ENCODE data around the gene TGM1. TPM values are rescaled to one million over a fixed set of nuclear protein-coding genes. Genes with fewer than 3 reads are reported as not detected.

TGM1 gene
- total and polyA plus RNA-seq, 4 donors: 0.52 to 5.7 (median 1.1) TPM

DNA sequence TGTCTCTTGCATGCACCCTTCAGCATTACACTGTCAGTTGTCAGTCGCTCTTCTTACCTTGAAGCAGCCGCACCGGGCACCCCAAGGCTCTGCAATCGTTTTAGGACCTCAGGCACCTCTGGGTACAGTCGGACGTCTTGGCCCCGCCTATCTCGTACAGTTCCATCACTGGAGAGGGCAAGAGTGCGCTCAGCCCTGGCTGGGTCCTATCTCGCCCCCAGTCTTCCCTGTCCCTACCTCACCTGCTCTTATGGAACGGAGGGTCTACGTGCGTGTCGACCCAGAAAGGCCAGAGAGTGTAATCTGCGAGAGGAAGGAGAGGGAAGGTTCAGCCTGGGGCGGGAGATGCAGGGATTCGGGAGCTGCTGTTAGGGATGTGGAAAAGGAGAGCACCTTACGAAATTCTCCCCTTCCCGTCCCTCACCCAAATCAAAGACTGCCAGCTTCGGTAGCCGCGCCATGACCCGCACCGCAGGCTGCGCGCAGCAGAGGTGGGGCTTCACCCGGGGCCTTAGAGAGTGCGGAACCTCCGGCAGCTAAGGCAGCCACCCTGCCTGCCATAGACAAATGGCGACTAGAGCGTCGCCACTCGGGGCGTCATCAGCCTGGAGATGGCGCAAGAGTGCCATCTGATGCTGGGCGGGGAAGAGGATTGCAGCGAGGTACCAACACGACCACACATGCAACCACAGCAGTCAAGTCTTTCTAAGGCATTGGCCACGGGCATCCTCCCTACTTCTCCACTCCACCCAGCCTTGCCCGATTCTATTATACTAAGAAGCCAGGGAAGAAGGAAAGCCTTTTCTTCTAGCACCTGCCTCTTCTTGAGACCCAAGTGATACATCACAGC is 47.3 kb downstream of the TGM1 start, which contains the start of gene MDP1:
MDP1 (minus strand) TSS at position 572 of the 850 bp plus-strand sequence; CDS start at position 461, 111 bp downstream.
- DNase-seq (peak; percentile 92 to 93), ATAC-seq (ENCODE audit: low FRiP score) (peak; percentile 91)
- intact Hi-C loops (cut with DNase I): no loop called here
- no peaks in the 10 kb centered on the region for H3K9me3 ChIP-seq (ENCODE audit: control insufficient read depth, low read length)
- H3K4me3 ChIP-seq (ENCODE audit: low read length in 2 of 2): peak within 1 kb of the TSS; percentile 51 to 61
- no peaks in the 10 kb centered on the region for H3K36me3 ChIP-seq (ENCODE audit: control insufficient read depth in 1 of 2, insufficient read depth in 2 of 2, low read length in 1 of 2)
- no peaks in the 10 kb centered on the region for H3K4me1 ChIP-seq (ENCODE audit: control insufficient read depth in 1 of 2, insufficient read depth in 2 of 2, low read length in 2 of 2)
- H3K27me3 ChIP-seq (ENCODE audit: control insufficient read depth in 1 of 2, insufficient read depth in 2 of 2, low read length in 1 of 2): no peaks in the 10 kb centered on the region
- H3K27ac ChIP-seq (ENCODE audit: low read depth in 1 of 2, low read length in 2 of 2): peak within 1 kb of the TSS; percentile 49 to 92
- 0% methylated on average over 40 of the region's 40 CpGs for WGBS, 2 donors

DNA sequence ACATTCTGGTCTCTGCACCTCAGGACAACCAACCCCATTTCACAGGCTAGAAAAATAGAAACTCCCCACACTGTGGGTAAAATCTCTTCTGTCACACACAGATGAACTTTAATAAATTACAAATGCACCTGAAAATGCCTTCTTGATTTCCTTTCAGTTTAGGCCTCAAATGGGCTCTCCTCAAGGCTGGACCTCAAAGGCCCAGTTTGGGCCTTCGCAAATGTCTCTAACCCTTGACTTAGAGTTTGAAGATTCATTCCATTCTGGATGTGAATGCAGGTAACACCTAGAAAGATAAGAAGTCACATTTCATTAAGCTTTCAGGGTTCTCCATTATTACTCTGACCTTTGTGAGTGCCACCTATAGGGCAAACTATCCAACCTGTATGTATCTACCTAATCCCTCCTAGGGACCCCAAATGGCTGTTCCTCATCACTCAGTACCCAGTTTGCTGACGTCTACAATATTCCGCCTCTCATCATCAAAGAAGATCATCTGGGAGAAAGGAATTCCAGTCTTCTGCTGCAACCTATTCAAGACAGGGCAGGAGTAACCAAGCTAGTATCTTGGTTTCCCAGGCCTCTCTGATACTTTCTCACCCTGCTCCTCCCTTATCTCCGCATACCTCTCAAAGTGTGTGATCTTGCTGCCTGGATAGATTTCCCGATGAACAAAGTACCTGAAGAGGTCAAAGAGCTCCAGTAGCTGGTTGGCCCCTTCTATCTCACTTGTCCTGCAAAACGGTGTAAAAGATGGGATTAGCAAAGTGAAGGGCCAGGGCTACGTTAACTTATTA is 48.9 kb downstream of the TGM1 start:
- no peak for ATAC-seq (ENCODE audit: low FRiP score)
- Histone ChIP-seq H3K36me3 (ENCODE audit: control insufficient read depth in 1 of 2, insufficient read depth in 2 of 2, low read length in 1 of 2) (peaks cover 0 to 3% of the 10 kb centered on the region in 2 donors), H3K4me1 (ENCODE audit: control insufficient read depth in 1 of 2, insufficient read depth in 2 of 2, low read length in 2 of 2) (no peaks in the 10 kb centered on the region), H3K27ac (ENCODE audit: low read depth in 1 of 2, low read length in 2 of 2) (peak overlapping the region; percentile 29 to 93), H3K9me3 (ENCODE audit: control insufficient read depth, low read length) (no peaks in the 10 kb centered on the region), H3K4me3 (ENCODE audit: low read length in 2 of 2) (no peak overlapping the region), H3K27me3 (ENCODE audit: control insufficient read depth in 1 of 2, insufficient read depth in 2 of 2, low read length in 1 of 2) (no peaks in the 10 kb centered on the region)
- 86 to 92% methylated on average over 7 of the region's 7 CpGs for WGBS, 2 donors
- intact Hi-C loops (cut with DNase I): no loop called here
- DNase-seq: no peak

DNA sequence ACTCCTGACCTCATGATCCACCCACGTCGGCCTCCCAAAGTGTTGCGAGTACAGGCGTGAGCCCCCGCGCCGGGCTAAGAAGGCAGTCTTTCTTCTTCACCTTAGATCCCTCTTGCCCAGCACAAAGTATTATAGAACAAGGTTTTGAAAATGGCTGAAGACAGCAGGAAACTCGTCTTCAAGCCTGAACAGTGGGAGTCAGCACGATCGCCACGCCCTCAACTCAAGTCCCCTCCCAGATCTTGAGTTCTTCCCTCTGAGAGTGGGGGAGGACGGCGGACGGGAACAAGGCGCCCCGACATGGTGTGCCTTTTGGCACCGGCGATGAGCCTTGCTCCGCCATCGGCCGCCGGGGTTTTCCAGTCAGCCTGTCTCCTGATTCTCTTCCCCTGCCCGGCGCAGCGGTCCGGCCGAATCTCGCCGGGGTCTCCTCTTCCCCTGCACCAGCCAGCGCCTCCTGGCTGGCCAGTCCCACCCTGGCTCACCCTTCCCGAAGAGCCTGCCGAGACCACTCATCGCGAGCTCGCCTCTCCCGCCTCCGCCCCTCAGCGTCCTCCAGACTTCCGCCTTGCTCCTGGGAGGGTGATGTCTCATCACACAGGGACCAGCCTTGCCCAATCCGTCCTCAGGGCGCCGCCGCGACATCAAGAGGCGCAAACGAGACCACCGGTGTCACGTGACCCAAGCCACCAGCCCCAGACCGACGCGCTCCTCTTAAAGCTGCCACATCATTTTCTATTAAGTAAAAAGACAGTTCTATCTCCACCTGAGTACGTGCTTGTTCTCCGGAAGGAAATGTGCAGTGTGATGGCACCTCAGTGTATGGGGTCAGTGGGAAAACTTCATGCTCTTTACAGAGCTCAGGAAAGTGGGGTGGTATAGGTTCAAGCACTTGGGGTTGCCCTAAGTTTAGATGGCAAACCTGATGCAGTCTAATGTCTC is 49.8 kb downstream of the TGM1 start, which contains the start of gene CHMP4A:
CHMP4A (minus strand) TSS at position 565 of the 942 bp plus-strand sequence; CDS start at position 516, 49 bp downstream.
- intact Hi-C loops (cut with DNase I): no loop called here
- H3K36me3 ChIP-seq (ENCODE audit: control insufficient read depth in 1 of 2, insufficient read depth in 2 of 2, low read length in 1 of 2): peaks cover 0 to 3% of the 10 kb centered on the region in 2 donors
- 0 to 1% methylated on average over 53 of the region's 53 CpGs for WGBS, 2 donors
- H3K27ac ChIP-seq (ENCODE audit: low read depth in 1 of 2, low read length in 2 of 2): peak within 1 kb of the TSS; percentile 29 to 93
- no peaks in the 10 kb centered on the region for H3K4me1 ChIP-seq (ENCODE audit: control insufficient read depth in 1 of 2, insufficient read depth in 2 of 2, low read length in 2 of 2)
- peak; percentile 99 for DNase-seq
- peak; percentile 95 for ATAC-seq (ENCODE audit: low FRiP score)
- H3K9me3 ChIP-seq (ENCODE audit: control insufficient read depth, low read length): no peaks in the 10 kb centered on the region
- H3K4me3 ChIP-seq (ENCODE audit: low read length in 2 of 2): peak within 1 kb of the TSS; percentile 46 to 62
- H3K27me3 ChIP-seq (ENCODE audit: control insufficient read depth in 1 of 2, insufficient read depth in 2 of 2, low read length in 1 of 2): no peaks in the 10 kb centered on the region

DNA sequence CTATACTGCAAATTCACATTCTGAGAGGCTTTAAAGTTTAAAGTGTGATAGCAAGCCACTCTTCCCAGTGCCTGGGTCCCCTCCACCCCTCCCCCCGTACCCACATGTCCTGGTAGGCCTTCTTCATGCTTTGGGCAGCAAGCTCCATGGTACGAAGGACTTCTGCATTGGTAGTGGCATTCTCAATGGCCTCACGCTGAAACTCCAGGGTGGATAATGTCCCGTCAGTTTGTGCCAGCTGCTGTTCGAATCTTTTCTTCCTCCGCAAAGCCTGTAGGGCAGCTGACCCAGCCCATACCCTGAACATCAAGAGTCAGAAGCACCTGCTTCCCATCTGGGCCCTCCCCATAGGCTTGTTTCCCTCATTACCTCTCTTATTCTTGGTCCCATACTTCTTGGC is 51.7 kb downstream of the TGM1 start:
- intact Hi-C loops (cut with DNase I): no loop called here
- Histone ChIP-seq H3K9me3 (ENCODE audit: control insufficient read depth, low read length) (no peaks in the 10 kb centered on the region), H3K4me1 (ENCODE audit: control insufficient read depth in 1 of 2, insufficient read depth in 2 of 2, low read length in 2 of 2) (no peaks in the 10 kb centered on the region), H3K4me3 (ENCODE audit: low read length in 2 of 2) (no peak overlapping the region), H3K27ac (ENCODE audit: low read depth in 1 of 2, low read length in 2 of 2) (no peak overlapping the region), H3K36me3 (ENCODE audit: control insufficient read depth in 1 of 2, insufficient read depth in 2 of 2, low read length in 1 of 2) (peaks cover 0 to 3% of the 10 kb centered on the region in 2 donors), H3K27me3 (ENCODE audit: control insufficient read depth in 1 of 2, insufficient read depth in 2 of 2, low read length in 1 of 2) (no peaks in the 10 kb centered on the region)
- DNase-seq: no peak
- no peak for ATAC-seq (ENCODE audit: low FRiP score)
- WGBS, 2 donors: 86 to 91% methylated on average over 6 of the region's 6 CpGs

DNA sequence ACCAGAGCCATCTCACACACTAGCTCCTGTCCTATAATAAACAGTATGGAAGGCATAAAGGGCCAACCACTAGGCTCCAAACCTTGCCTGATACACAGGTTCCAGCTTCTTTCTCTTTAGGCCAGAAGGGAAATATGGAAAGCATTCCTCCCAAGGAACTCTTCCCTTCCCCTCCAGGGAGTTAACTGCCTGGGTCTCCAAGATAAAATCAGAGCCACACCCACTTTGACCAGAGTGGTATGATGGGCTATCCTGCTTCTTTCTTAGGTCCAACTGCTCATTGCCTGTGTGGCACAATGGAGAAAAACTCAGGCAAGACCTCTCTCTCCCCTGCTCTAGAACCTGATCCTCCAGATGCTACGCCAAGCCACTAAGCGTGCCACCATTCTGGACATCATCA is 55.4 kb downstream of the TGM1 start:
- no peak overlapping the region for H3K4me3 ChIP-seq (ENCODE audit: low read length in 2 of 2)
- no peaks in the 10 kb centered on the region for H3K9me3 ChIP-seq (ENCODE audit: control insufficient read depth, low read length)
- H3K27me3 ChIP-seq (ENCODE audit: control insufficient read depth in 1 of 2, insufficient read depth in 2 of 2, low read length in 1 of 2): no peaks in the 10 kb centered on the region
- WGBS, 2 donors: 97 to 98% methylated on average over 2 of the region's 2 CpGs
- no peak overlapping the region for H3K27ac ChIP-seq (ENCODE audit: low read depth in 1 of 2, low read length in 2 of 2)
- ATAC-seq (ENCODE audit: low FRiP score) (no peak), DNase-seq (no peak)
- peaks cover 2 to 5% of the 10 kb centered on the region in 2 donors for H3K36me3 ChIP-seq (ENCODE audit: control insufficient read depth in 1 of 2, insufficient read depth in 2 of 2, low read length in 1 of 2)
- no peaks in the 10 kb centered on the region for H3K4me1 ChIP-seq (ENCODE audit: control insufficient read depth in 1 of 2, insufficient read depth in 2 of 2, low read length in 2 of 2)
- intact Hi-C loops (cut with DNase I): no loop called here

DNA sequence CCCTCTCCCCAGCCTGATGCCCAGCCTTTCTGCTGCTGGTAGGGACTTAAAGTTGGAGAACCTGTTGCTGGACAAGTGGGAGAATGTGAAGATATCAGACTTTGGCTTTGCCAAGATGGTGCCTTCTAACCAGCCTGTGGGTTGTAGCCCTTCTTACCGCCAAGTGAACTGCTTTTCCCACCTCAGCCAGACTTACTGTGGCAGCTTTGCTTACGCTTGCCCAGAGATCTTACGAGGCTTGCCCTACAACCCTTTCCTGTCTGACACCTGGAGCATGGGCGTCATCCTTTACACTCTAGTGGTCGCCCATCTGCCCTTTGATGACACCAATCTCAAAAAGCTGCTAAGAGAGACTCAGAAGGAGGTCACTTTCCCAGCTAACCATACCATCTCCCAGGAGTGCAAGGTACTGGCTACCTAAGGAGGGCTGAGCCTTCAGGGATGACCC is 55.8 kb downstream of the TGM1 start:
- DNase-seq: no peak
- intact Hi-C loops (cut with DNase I): no loop called here
- ATAC-seq (ENCODE audit: low FRiP score): no peak

DNA sequence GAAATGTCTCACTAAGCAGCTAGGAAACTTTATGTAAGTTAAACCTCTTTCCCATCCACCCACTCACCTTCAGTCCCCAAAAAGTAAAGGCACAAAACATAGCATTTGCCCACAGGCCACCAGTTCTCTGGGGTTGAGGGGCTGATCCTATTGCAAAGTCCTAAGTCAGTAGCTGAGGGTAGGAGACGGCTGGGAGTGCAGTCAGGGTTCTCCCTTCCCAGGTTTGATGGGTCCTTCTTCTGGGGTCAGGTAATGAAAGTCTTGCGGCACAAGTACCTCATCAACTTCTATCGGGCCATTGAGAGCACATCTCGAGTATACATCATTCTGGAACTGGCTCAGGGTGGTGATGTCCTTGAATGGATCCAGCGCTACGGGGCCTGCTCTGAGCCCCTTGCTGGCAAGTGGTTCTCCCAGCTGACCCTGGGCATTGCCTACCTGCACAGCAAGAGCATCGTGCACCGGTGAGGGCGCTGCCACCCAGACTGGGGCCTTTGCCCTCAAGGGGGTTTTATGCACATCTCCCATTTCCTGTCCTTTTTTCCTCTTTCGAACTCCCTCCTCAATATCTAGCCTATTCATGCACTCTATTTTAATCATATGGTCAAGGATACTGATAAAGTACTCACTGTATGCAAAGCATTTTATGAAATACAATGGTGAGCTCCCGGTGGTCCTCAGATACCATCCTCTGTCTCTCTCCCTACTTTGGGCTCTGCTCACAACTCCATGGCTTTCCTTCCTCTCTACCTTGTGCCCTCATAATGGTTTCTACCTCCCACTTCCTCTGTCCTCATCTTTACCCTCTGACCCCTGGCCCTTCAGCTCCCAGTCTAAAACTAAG is 56.5 kb downstream of the TGM1 start:
- H3K9me3 ChIP-seq (ENCODE audit: control insufficient read depth, low read length): no peaks in the 10 kb centered on the region
- intact Hi-C loops (cut with DNase I): no loop called here
- ATAC-seq (ENCODE audit: low FRiP score) (no peak), DNase-seq (no peak)
- 93 to 96% methylated on average over 11 of the region's 11 CpGs for WGBS, 2 donors
- H3K27ac ChIP-seq (ENCODE audit: low read depth in 1 of 2, low read length in 2 of 2): no peak overlapping the region
- no peaks in the 10 kb centered on the region for H3K27me3 ChIP-seq (ENCODE audit: control insufficient read depth in 1 of 2, insufficient read depth in 2 of 2, low read length in 1 of 2)
- peaks cover 2 to 5% of the 10 kb centered on the region in 2 donors for H3K36me3 ChIP-seq (ENCODE audit: control insufficient read depth in 1 of 2, insufficient read depth in 2 of 2, low read length in 1 of 2)
- no peaks in the 10 kb centered on the region for H3K4me1 ChIP-seq (ENCODE audit: control insufficient read depth in 1 of 2, insufficient read depth in 2 of 2, low read length in 2 of 2)
- H3K4me3 ChIP-seq (ENCODE audit: low read length in 2 of 2): no peak overlapping the region

More for the DNA sequence above, 55.8 kb downstream of the TGM1 start:
- no peak overlapping the region for H3K27ac ChIP-seq (ENCODE audit: low read depth in 1 of 2, low read length in 2 of 2)
- H3K36me3 ChIP-seq (ENCODE audit: control insufficient read depth in 1 of 2, insufficient read depth in 2 of 2, low read length in 1 of 2): peaks cover 2 to 5% of the 10 kb centered on the region in 2 donors
- H3K4me3 ChIP-seq (ENCODE audit: low read length in 2 of 2): no peak overlapping the region
- H3K4me1 ChIP-seq (ENCODE audit: control insufficient read depth in 1 of 2, insufficient read depth in 2 of 2, low read length in 2 of 2): no peaks in the 10 kb centered on the region
- no peaks in the 10 kb centered on the region for H3K27me3 ChIP-seq (ENCODE audit: control insufficient read depth in 1 of 2, insufficient read depth in 2 of 2, low read length in 1 of 2)
- 89 to 93% methylated on average over 5 of the region's 5 CpGs for WGBS, 2 donors
- H3K9me3 ChIP-seq (ENCODE audit: control insufficient read depth, low read length): no peaks in the 10 kb centered on the region

Data from aorta (tissue), 5 donors.